Lower leg skin (tissue), 3 donors: ENCODE results near the gene GTF2F2.

Experiments
- CTCF ChIP-seq, 3 donors: fragments of 450-650 bp; IDR thresholded peaks; one replicate each; pipeline ENCODE4 v1.5.1; 2016; ENCODE audit warnings: antibody characterized with exemption in 3 of 3, mild to moderate bottlenecking in 3 of 3, moderate library complexity in 2 of 3
- POLR2A ChIP-seq, 2 donors: fragments of 450-650 bp; IDR thresholded peaks; one replicate each; pipeline ENCODE4 v1.6.1; 2016 to 2017; ENCODE audit warnings: antibody characterized with exemption in 2 of 2, mild to moderate bottlenecking in 1 of 2, moderate library complexity in 1 of 2

GRCh38 chr13:45142440-45143345 lies 22.4 kb downstream of the GTF2F2 start:
- TF ChIP-seq CTCF (IDR thresholded peaks at IDR 0.05) (no peak), POLR2A (IDR thresholded peaks at IDR 0.05) (no peak)
